Measurements from ENCODE around the gene GALNT18. TPM values are rescaled to one million over a fixed set of nuclear protein-coding genes. Genes with fewer than 3 reads are reported as not detected.

The GALNT18 gene
- total RNA-seq, 1 donor: 2.4 TPM

- TF ChIP-seq CTCF (IDR thresholded peaks at IDR 0.05; ENCODE audit: insufficient read depth, low read length): no peak
These were observed 66.6 kb downstream of the GALNT18 start for GRCh38 chr11:11555208-11555607.

GRCh38 chr11:11553573-11553972 lies 68.2 kb downstream of the GALNT18 start:
- DNase-seq (ENCODE audit: low read depth): no peak
- TF ChIP-seq CTCF (IDR thresholded peaks at IDR 0.05; ENCODE audit: insufficient read depth, low read length): no peak
- H3K4me3 ChIP-seq (ENCODE audit: low read depth, low read length): no peak overlapping the region

More at GRCh38 chr11:11555208-11555607, 66.6 kb downstream of the GALNT18 start:
- H3K4me3 ChIP-seq (ENCODE audit: low read depth, low read length): no peak overlapping the region
- DNase-seq (ENCODE audit: low read depth): peak; percentile 21

- DNase-seq (ENCODE audit: low read depth): no peak
- no peak for TF ChIP-seq CTCF (IDR thresholded peaks at IDR 0.05; ENCODE audit: insufficient read depth, low read length)
- H3K4me3 ChIP-seq (ENCODE audit: low read depth, low read length): no peak overlapping the region
These were observed 69.2 kb downstream of the GALNT18 start for GRCh38 chr11:11552529-11553087.

GRCh38 chr11:11550534-11550933 lies 71.3 kb downstream of the GALNT18 start:
- H3K4me3 ChIP-seq (ENCODE audit: low read depth, low read length): no peak overlapping the region
- no peak for TF ChIP-seq CTCF (IDR thresholded peaks at IDR 0.05; ENCODE audit: insufficient read depth, low read length)
- DNase-seq (ENCODE audit: low read depth): no peak

- H3K4me3 ChIP-seq (ENCODE audit: low read depth, low read length): no peak overlapping the region
- DNase-seq (ENCODE audit: low read depth): no peak
- no peak for TF ChIP-seq CTCF (IDR thresholded peaks at IDR 0.05; ENCODE audit: insufficient read depth, low read length)
These were observed 76.2 kb downstream of the GALNT18 start for GRCh38 chr11:11545285-11546275.

GRCh38 chr11:11543656-11544055 lies 78.1 kb downstream of the GALNT18 start:
- TF ChIP-seq CTCF (IDR thresholded peaks at IDR 0.05; ENCODE audit: insufficient read depth, low read length): no peak
- H3K4me3 ChIP-seq (ENCODE audit: low read depth, low read length): no peak overlapping the region
- DNase-seq (ENCODE audit: low read depth): no peak
